CD14-positive monocyte (primary cell): ENCODE data around the gene RNF220. TPM values are rescaled to one million over a fixed set of nuclear protein-coding genes. Genes with fewer than 3 reads are reported as not detected.

Source experiments
- DNase-seq, 3 donors: peaks; one replicate each; pipeline ENCODE4 v3.0.0-alpha.2; 2011 to 2022
- H2AFZ ChIP-seq: 2 replicates; pipeline ENCODE4 v1.6.0; 2012; ENCODE audit warnings: mild to moderate bottlenecking, low read depth, low read length, inconsistent platforms; ENCODE audit not compliant: insufficient read depth, poor library complexity, severe bottlenecking
- H3K27ac ChIP-seq, 2 donors: 1 replicate in 1 of 2; 2 replicates in 1 of 2; pipeline ENCODE4 v1.5.1; 2012 to 2013; ENCODE audit warnings: low read length in 2 of 2, control low read depth in 1 of 2, inconsistent platforms in 1 of 2, low read depth in 1 of 2, mild to moderate bottlenecking in 1 of 2
- H3K27me3 ChIP-seq, 2 donors: one replicate each; pipeline versions ENCODE4 v1.6.0 to v1.6.1; 2011 to 2013; ENCODE audit warnings: low read length in 2 of 2; ENCODE audit not compliant: control insufficient read depth in 2 of 2, insufficient read depth in 2 of 2
- H3K36me3 ChIP-seq, 2 donors: replicated peaks in 1 of 2; 1 replicate in 1 of 2; 2 replicates in 1 of 2; pipeline versions ENCODE4 v1.5.1 to v1.6.1; 2012 to 2013; ENCODE audit warnings: low read length in 2 of 2, control low read depth in 1 of 2, inconsistent platforms in 1 of 2, mild to moderate bottlenecking in 1 of 2; ENCODE audit not compliant: insufficient read depth in 2 of 2, control insufficient read depth in 1 of 2
- H3K4me1 ChIP-seq, 2 donors: 1 replicate in 1 of 2; 2 replicates in 1 of 2; pipeline versions ENCODE4 v1.5.1 to v1.6.1; 2012 to 2013; ENCODE audit warnings: low read length in 2 of 2, control low read depth in 1 of 2, inconsistent platforms in 1 of 2, mild to moderate bottlenecking in 1 of 2, moderate library complexity in 1 of 2; ENCODE audit not compliant: insufficient read depth in 2 of 2, control insufficient read depth in 1 of 2
- H3K4me2 ChIP-seq: replicated peaks from 2 replicates; pipeline ENCODE3; 2012; ENCODE audit warnings: low read length, moderate library complexity, mild to moderate bottlenecking; ENCODE audit not compliant: poor library complexity, severe bottlenecking; ENCODE audit errors: extremely low read depth
- H3K4me3 ChIP-seq, 3 experiments: fragments of 200-600 bp in 1 of 3; sonication (generic) in 1 of 3; replicated peaks in 1 of 3; 1 replicate in 2 of 3; 2 replicates in 1 of 3; pipeline ENCODE4 v1.5.1; 2011 to 2013; ENCODE audit warnings: low read length in 3 of 3, mild to moderate bottlenecking in 3 of 3, control low read depth in 2 of 3, low read depth in 2 of 3, inconsistent platforms in 1 of 3, moderate library complexity in 1 of 3
- H3K79me2 ChIP-seq: 2 replicates; pipeline ENCODE4 v1.6.0; 2012; ENCODE audit warnings: mild to moderate bottlenecking, control low read depth, inconsistent platforms, low read length, moderate library complexity; ENCODE audit not compliant: insufficient read depth
- H3K9ac ChIP-seq: 2 replicates; pipeline ENCODE4 v1.6.0; 2017; ENCODE audit warnings: low read length, mild to moderate bottlenecking; ENCODE audit not compliant: insufficient read depth, poor library complexity, severe bottlenecking
- H3K9me3 ChIP-seq, 2 donors: replicated peaks in 1 of 2; 1 replicate in 1 of 2; 2 replicates in 1 of 2; pipeline versions ENCODE4 v1.5.1 to v1.6.1; 2012 to 2013; ENCODE audit warnings: low read length in 2 of 2, control low read depth in 1 of 2; ENCODE audit not compliant: control insufficient read depth in 1 of 2, insufficient read depth in 1 of 2
- H4K20me1 ChIP-seq: 2 replicates; pipeline ENCODE4 v1.6.0; 2012; ENCODE audit warnings: mild to moderate bottlenecking, low read length, control low read depth, moderate library complexity; ENCODE audit not compliant: insufficient read depth
- H3K27ac Mint-ChIP-seq, 7 donors: one replicate each; pipeline ENCODE4 v1.8.0; 2020; ENCODE audit warnings: mild to moderate bottlenecking in 7 of 7, mixed read lengths in 7 of 7, moderate library complexity in 6 of 7, inconsistent platforms in 2 of 7
- H3K27me3 Mint-ChIP-seq, 3 donors: one replicate each; pipeline ENCODE4 v1.8.0; 2021 to 2022; ENCODE audit warnings: low read depth in 3 of 3, mild to moderate bottlenecking in 3 of 3, mixed read lengths in 3 of 3, moderate library complexity in 3 of 3, inconsistent platforms in 1 of 3
- H3K36me3 Mint-ChIP-seq, 2 donors: one replicate each; pipeline ENCODE4 v1.8.0; 2020; ENCODE audit warnings: mixed read lengths in 2 of 2, inconsistent platforms in 1 of 2, mild to moderate bottlenecking in 1 of 2
- H3K4me1 Mint-ChIP-seq: one replicate; pipeline ENCODE4 v1.8.0; 2020; ENCODE audit warnings: mild to moderate bottlenecking, mixed read lengths
- H3K4me3 Mint-ChIP-seq, 2 donors: one replicate each; pipeline ENCODE4 v1.8.0; 2020; ENCODE audit warnings: mild to moderate bottlenecking in 2 of 2, mixed read lengths in 2 of 2, moderate library complexity in 1 of 2
- H3K9me3 Mint-ChIP-seq, 7 donors: one replicate each; pipeline ENCODE4 v1.8.0; 2020 to 2022; ENCODE audit warnings: mixed read lengths in 7 of 7, mild to moderate bottlenecking in 6 of 7, moderate library complexity in 6 of 7, inconsistent platforms in 2 of 7
- CTCF ChIP-seq: fragments of 200-600 bp; IDR thresholded peaks from one replicate; pipeline ENCODE4 v1.8.0; 2022; ENCODE audit warnings: antibody characterized with exemption, mild to moderate bottlenecking
- WGBS: methylation state at CpG from one replicate; pipeline ENCODE4 v1.1.5; 2013; ENCODE audit warnings: missing lambda C conversion rate; ENCODE audit not compliant: insufficient coverage; 5-methylcytosine and 5-hydroxymethylcytosine counted together
- intact Hi-C, 2 donors: fragments of 100-400 bp; cut with micrococcal nuclease; formaldehyde crosslinking; loops; one replicate each; pipeline versions ENCODE4 v1.15.0 to v1.15.1; 2023
- polyA plus RNA-seq, 3 donors: library from polyadenylated mRNA; depleted of rRNA in 1 of 3; unstranded in 2 of 3; stranded (reverse) in 1 of 3; fragments of 300-500 nt in 2 of 3; fragments of >200 nt in 1 of 3; fragmentation: Illumina TruSeq in 2 of 3; gene quantifications; 1 replicate in 2 of 3; 2 replicates in 1 of 3; pipeline ENCODE4 v1.2.3, GENCODE V29; 2012 to 2021

Gene RNF220
- polyA plus RNA-seq, 3 donors, result 39.4 to 133 (median 49.4) TPM

GRCh38 chr1:44611419-44611818 lies 206.4 kb downstream of the RNF220 start:
- Histone ChIP-seq H2AFZ (no peak overlapping the region), H4K20me1 (no peaks in the 10 kb centered on the region), H3K36me3 (no peaks in the 10 kb centered on the region), H3K9me3 (no peaks in the 10 kb centered on the region), H3K4me2 (no peak overlapping the region), H3K4me3 (no peak overlapping the region), H3K79me2 (no peaks in the 10 kb centered on the region), H3K9ac (no peak overlapping the region), H3K4me1 (no peaks in the 10 kb centered on the region), H3K27me3 (no peaks in the 10 kb centered on the region), H3K27ac (no peak overlapping the region)
- H3K4me1 Mint-ChIP-seq, result peaks cover 4% of the 10 kb centered on the region
- intact Hi-C loops, result no loop called here
- peaks cover 0 to 4% (median 2%) of the 10 kb centered on the region in 3 donors for H3K27me3 Mint-ChIP-seq
- H3K27ac Mint-ChIP-seq, result no peak overlapping the region
- peaks cover 0 to 4% (median 0%) of the 10 kb centered on the region in 7 donors for H3K9me3 Mint-ChIP-seq
- 98% methylated on average over 4 of the region's 5 CpGs for WGBS
- no peak for DNase-seq
- no peak overlapping the region for H3K4me3 Mint-ChIP-seq
- no peak for TF ChIP-seq CTCF
- H3K36me3 Mint-ChIP-seq, result no peaks in the 10 kb centered on the region

DNA sequence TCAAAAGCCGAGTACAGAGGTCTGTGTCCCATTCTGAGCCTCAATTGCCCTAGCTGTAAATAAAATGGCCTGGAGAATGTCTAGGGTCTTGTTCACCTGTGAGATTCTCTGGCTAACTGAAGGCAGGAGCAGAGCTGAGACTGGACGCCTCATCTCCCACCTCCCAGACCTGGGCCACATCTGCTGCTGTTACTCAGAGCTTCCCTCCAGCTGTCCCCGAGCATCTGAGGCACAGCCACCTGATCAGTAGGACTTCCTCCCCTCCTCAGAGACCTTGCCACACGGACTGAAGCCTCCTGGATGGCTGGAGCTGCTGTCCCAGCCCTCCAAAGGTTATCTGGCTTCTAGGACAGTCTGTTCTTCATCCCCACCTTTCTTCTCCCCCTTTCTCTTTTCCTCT lies 206.8 kb downstream of the RNF220 start:
- no peak for TF ChIP-seq CTCF
- H3K79me2 ChIP-seq, result no peaks in the 10 kb centered on the region
- no peak overlapping the region for H3K4me2 ChIP-seq
- Mint-ChIP-seq H3K4me3 (no peak overlapping the region), H3K27me3 (peaks cover 0 to 4% (median 2%) of the 10 kb centered on the region in 3 donors), H3K27ac (no peak overlapping the region), H3K36me3 (no peaks in the 10 kb centered on the region), H3K4me1 (peaks cover 3% of the 10 kb centered on the region), H3K9me3 (peaks cover 0 to 4% (median 0%) of the 10 kb centered on the region in 7 donors)
- H2AFZ ChIP-seq, result no peak overlapping the region
- no peak for DNase-seq
- H3K27ac ChIP-seq, result no peak overlapping the region
- no peaks in the 10 kb centered on the region for H4K20me1 ChIP-seq
- intact Hi-C loops, result no loop called here
- WGBS, result 80% methylated on average over 3 of the region's 4 CpGs
- no peaks in the 10 kb centered on the region for H3K36me3 ChIP-seq
- H3K4me3 ChIP-seq, result no peak overlapping the region
- H3K9me3 ChIP-seq, result no peaks in the 10 kb centered on the region
- no peak overlapping the region for H3K9ac ChIP-seq
- no peaks in the 10 kb centered on the region for H3K27me3 ChIP-seq
- H3K4me1 ChIP-seq, result no peaks in the 10 kb centered on the region
